Superior temporal gyrus (tissue), 1 donor: ENCODE measurements around the gene MOV10L1.
"Not testable (repeated sequence)": the region's sequence is repeated elsewhere in the genome, so short reads cannot be mapped to it uniquely, and the experiment has no call there.

Experiments
- DNase-seq: peaks from one replicate; pipeline ENCODE4 v3.0.0-alpha.2; 2016; ENCODE audit errors: extremely low spot score

Gene MOV10L1

DNA sequence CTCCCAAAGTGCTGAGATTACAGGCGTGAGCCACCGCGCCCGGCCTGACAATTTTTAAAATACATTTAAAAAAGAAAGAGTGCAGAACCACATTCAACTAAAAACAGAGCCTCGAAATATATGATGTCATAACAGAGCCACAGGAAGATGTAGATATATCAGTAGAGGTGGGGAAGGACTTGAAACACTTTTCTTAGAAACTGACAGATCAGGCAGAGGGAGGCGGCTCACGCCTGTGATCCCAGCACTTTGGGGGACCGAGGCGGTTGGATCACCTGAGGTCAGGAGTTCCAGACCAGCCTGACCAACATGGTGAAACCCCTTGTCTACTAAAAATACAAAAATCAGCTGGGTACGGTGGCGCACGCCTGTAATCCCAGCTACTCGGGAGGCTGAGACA lies 11.6 kb upstream of the MOV10L1 start:
- no peak for DNase-seq

DNA sequence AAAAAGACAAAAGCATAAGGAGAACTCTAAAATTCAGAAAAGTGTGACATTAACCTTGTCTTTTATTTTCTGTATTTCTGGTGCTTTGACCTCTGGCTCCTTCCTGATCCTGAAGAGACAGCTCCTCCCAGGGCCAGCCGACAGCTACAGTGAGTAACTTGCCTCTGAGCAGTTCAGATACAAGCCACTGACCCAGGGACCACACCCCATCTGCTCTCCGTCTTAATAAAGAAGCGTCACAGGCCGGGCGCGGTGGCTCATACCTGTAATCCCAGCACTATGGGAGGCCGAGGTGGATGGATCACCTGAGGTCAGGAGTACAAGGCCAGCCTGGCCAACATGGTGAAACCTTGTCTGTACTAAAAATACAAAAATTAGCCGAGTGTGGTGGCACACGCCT lies 11.0 kb upstream of the MOV10L1 start:
- no peak for DNase-seq

DNA sequence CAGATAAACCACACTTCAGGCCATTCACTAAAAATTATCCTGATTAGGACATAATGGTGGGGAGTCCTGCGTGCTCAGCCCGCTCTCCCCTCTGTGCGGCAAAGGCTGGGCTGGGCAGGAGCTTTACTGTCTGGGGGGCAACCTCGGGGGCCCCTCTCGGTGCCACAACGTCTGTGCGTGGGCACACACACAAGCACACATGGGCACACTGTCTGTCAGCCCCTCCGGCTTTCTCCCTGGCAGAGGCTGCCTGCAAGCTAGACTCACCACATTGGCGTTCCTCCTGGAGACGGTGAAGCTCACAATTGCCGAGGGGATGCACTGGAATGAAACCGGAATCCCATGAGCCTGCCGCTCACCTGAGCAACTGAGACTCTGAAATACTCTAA lies 9.7 kb upstream of the MOV10L1 start:
- no peak for DNase-seq

DNA sequence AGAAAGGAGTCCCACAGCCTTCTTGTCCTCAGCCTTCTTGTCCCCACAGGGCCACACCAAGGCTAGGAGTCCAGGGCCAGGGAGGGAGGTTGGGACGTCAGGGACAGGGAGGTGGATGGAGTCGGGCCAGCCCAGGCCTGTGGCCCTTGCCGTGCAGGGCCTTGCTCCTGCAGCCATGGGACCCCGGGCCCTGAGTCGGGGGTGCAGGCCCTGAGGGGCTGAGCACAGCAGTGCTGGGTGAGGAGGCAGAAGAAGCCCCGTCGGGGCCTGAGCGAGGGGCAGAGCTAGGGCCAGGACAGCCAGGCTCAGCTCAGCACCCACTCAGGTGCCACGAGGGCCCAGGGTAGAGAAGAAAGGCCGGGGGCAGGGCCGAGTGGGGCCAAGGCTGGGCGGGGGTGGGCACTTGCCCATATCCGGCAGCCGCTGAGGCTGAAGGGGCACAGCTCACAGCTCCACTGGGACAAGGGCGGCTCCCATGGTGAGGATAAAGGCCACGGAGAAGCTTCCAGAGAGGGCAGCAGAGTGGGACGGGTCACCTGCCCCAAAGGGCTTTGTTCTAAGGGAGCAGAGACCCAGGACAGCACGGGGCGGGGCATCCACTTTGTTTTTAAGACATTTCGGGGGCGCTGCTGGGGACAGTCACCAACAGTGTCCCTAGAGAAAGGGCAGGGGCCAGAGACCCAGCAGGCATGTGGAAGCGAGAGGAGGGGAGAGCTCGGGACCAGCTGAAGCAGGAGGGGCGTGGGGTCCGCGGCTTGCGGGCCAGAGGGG lies 8.2 kb upstream of the MOV10L1 start:
- no peak for DNase-seq

DNA sequence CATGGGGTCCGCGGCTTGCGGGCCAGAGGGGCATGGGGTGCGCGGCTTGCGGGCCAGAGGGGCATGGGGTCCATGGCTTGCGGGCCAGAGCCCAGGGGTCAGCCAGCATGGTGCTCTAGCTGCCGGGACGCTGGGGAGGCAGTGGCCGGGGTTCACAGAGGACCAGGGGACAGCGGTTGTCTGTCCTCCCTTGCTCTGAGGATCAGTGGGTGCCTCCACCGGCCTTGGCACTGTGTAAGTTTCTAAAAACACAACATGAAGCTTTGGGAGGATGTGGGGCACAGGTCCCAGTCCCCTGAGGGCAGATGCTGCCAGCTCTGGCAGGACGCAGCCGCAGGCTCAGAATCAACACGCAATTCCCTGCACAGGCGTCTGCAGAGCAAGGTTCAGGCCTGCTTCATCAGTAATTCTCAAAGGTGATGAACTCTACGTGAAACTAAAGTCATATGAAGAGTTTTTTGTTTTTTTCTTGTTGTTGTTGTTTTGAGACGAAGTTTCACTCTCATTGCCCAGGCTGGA lies 7.5 kb upstream of the MOV10L1 start:
- no peak for DNase-seq

DNA sequence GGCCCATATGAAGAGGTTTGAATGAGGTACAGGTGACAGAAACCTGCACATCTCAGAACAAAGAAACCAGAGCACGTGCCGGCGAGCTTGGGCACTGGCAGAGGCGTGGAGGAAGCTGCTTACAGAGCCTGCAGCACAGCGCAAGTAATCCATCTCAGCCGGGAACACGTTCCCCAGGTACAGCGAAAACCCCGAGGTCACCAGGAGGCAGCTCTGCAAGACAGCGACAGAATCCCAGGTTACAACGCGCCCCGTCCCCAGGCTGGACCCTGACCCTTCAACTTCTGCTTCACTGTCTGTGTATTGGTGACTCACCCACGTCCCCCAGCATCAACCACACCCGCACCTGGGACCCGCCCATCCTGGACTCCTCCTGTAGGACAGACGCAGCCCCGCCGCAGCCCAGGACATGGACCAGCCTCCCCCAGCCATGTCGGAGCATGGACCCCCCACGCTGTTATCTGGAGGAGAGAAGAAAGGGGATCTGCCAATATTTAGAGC lies 6.8 kb upstream of the MOV10L1 start:
- no peak for DNase-seq

DNA sequence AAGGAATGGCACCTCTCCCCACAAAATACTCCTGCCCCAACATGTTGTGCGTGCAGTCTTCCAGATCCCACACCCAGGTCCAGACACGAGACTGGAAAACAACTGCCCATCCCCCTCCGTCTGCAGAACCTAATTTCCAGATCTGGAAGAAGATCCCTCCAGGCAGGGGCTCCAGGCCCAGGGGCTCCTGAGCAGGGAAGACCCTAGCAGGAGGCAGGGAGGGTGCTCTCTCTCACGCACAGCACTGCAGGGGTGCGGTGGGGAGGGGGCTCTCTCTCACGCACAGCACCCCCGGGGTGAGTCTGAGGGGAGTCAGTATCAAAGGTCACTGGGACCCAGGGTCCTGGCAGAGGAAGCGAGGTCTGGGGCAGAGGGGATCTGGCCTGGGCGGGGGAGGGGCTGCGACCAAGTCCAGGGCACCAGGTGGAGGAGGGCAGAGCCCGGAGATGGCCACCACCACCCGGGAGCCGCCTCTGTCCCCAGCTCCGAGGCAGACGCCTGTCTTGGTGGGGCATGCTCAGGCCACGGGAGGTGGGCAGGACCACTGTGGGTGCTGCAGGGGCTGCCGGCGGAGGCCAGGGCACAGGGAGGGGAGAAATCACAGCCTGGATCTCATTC lies 6.2 kb upstream of the MOV10L1 start:
- DNase-seq = no peak

DNA sequence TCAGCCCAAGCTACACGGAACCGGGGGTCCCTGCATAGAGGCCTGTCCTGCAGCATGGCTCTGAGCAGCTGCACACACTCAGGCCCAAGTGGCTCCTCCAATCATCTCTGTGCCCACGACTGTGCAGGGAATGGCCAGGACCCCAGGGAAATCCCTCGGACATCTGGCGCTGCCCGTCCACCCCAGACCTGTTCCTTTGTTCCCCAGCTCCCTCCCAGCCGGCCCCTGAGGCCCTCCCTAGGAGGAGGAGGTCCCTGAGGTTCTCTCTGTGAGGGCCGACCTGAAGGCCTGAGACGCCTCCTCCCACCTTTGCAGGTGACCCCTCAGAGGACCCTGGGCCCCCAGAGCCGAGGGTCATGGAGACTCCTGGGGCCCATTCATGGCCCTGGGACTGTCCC lies 5.7 kb upstream of the MOV10L1 start:
- no peak for DNase-seq

DNA sequence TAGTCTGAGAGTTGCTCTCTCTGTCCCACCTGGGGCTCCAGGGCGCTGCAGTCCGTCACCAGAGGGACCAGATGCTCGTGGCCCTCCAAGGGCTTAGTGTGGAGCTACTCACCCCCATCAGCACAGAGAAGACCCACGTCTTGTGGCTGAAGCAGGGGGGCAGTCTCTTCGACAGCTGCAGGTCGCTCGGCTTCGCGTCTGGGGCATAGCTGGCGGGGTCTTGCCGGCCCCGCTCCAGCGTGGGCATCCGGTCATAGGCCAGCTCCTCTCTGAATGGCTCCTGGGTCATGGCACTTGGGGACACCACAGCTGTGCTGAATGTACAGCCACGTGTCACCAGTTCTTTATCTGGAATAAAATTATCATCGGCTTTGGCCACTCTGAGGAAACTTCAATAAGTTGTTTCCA lies 5.2 kb upstream of the MOV10L1 start:
- no peak for DNase-seq

DNA sequence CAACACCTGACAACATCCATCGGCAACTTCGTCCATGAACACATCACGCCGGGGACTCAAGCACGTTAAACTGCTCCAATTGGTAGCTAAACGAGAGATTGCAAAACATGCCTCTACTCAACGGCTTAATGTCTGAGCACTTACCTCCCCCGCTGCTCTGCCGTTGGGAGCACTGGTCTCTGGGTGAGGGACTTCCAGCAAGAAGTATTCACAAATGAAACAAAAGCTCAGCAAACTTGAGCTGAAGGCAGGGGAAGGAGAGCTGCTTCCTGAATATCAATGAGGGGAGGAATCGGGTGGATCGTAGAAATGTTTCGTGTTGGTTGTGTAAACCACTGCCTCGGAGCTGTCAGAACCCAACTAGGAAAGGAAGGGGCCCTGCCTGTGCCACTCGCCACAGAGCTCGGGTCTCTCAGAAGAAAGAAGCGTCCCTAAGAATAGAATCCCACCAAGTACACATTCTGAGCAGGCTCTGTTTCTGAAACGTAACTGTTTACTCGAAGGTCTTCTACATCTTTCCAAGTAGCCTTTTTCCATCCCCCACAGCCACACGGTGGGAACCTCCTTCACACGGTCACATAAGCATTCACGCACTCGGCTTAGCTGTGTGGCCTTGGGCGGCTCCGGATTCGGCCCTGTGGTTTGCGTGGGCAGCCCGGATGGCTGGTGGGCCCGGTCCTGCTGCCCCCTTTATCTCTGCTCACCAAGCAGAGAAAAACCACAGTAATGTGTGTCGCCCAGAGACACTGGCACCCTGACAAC lies 4.4 kb upstream of the MOV10L1 start, which contains the start of gene MLC1:
TSS of gene MLC1 (minus strand) at position 216 of the 762 bp plus-strand sequence. CDS start 524 bp downstream, outside the sequence.
- DNase-seq = peak; percentile 25

DNA sequence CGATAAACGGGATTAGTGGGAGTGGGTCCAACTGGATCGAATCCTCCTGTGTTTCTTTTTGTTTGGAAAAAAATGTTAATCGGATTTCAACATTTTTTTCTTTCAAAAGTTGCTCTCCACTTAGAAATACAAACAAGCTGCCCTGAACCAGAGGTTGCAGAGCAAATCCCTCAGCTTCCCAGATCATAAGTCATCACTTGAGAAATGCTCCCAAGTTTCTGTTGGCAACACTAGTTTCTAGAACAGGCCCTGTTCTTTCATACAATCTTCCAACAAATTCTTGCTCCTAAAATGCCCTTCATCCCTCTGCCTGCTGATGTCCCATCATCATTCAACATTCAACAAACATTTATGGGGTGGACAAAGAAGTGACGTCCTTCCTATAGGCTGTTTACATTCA lies 3.3 kb upstream of the MOV10L1 start:
- DNase-seq = no peak

DNA sequence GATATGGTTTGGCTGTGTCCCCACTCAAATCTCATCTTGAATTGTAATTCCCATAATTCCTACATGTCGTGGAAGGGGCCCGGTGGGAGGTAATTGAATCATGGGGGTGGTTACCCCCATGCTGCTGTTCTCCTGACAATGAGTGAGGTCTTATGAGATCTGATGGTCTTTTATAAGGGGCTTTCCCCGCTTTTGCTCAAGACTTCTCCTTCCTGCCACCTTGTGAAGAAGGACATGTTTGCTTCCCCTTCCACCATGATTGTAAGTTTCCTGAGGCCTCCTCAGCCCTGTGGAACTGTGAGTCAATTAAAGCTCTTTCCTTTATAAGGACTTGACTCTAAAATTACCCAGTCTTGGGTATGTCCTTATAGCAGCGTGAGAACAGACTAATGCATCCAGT lies 2.8 kb upstream of the MOV10L1 start:
- DNase-seq = not testable (repeated sequence)

DNA sequence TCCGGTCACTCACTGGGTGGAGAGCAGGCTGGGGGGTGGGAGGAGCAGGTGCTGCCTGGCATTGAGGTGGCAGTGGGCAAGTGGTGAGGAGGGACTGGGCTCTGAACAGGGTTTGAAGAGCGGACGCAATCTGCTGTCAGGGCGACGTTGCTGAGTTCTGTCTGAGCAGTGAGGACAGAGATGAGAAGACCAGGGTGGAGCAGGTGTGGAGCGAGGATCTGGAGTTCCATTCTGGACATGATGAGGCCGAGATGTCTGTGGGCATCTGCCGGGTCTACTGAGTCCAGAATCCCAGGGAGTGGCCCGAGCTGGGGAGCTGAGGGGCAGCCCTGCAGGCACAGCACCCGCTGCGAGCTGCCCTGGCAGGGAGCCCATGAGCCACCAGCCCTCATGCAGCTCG lies 2.2 kb upstream of the MOV10L1 start:
- DNase-seq = no peak

DNA sequence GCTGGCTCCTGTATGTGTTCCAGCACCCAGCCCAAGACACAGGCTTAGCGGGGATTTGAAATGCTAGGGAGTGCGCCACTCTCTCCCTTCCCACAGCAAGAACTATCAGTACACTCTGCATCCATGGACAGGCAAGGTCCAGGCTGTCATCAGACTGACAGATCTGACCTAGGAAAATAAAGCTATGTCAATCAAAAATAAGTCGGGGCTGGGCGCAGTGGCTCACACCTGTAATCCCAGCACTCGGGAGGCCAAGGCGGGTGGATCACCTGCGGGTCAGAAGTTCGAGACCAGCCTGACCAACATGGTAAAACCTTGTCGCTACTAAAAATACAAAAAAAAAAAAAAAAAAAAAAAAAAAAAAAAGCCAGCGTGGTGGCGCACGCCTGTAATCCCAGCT lies 1.7 kb upstream of the MOV10L1 start:
- DNase-seq = no peak

DNA sequence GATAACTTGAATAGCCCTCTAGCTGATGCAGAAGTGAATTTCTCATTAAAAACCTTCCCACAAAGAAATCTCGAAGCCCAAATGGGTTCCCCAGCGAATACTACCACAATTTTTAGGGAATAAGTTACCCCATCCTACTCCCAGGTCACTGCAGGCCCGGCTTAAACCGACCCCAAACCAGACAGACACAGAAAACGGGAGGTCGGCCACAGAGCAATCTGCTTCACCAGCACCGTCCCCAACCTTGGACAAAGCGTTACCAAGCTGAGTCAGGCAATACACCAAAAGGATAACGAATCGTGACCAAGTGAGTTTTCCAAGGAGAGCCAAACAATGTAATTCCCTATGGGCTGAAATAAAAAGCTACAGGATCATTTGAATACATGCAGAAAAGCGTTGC lies 575 bp upstream of the MOV10L1 start:
- no peak for DNase-seq

DNA sequence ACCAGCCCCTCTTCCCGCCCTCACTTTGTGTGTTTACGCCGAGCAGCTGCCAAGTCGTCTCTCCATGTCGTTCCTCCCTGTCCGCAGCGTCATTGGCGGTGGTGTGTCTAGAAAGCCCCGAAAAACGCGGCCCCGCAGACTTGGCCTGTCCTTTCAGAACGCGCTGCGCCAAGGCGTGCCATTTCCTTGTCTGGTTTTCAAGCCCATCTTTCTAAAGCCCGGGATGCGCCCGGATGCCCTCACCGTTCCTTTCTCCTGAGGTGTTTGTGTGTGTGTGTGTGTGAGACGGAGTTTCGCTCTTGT lies 557 bp downstream of the MOV10L1 start:
- DNase-seq = no peak

DNA sequence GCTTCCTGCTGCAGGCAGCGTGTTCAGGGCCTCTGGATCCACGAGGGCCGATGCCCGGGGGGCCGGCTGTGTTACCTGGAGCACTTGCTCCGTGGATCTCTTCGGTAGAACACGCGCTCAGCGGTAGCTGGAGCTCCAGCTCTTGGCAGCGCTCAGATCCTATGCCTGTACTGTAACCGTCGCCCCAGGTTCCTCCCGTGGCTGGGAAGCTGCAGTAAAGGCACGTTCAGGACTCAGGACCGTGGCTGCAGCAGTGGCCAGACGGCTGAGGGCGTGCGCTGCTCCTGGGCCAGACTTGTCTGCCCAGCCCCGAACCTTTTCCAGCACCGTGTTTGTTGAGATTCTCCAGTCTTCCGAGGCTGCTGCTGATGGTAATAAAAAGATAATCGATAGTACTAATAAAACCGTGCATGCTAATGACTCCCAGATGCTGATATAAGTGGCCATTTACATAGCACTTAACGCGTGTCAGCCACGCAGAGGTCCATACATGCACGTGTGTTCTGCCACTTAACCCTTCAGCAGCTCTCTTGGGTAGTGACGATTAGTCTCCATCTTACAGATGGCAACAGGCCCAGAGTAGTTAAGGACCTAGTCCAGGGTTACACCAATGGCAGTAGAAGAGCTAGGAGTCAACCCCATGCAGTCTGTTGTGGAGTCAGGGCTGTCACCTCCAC lies 1.4 kb downstream of the MOV10L1 start:
- no peak for DNase-seq

DNA sequence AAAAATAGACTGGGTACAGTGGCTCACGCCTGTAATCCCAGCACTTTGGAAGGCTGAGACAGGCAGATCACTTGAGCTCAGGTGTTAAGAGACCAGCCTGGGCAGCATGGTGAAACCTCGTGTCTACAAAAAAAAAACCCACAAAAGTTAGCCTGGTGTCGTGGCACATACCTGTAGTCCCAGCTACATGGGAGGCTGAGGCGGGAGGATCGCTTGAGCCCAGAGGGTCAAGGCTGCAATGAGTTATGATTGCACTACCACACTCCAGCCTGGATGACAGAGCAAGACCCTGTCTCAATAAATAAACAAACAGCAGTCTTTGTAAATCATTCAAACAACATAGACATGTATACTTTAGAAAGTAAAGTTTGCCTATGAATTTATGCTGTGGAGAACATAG lies 2.5 kb downstream of the MOV10L1 start:
- no peak for DNase-seq

DNA sequence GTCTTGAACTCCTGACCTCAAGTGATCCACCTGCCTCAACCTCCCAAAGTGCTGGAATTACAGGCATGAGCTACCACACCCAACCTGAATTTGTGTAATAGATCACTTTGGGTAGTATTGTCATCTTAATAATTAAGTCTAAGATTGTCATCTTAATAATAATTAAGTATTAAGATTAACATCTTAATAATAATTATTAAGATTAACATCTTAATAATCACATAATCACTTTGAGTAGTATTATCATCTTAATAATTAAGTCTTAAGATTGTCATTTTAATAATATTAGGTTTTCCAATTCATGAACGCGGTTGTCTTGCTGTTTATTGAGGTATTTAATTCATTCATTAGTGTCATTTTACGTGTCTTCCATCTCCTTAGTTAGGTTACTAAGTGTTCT lies 8.2 kb downstream of the MOV10L1 start:
- DNase-seq = no peak

DNA sequence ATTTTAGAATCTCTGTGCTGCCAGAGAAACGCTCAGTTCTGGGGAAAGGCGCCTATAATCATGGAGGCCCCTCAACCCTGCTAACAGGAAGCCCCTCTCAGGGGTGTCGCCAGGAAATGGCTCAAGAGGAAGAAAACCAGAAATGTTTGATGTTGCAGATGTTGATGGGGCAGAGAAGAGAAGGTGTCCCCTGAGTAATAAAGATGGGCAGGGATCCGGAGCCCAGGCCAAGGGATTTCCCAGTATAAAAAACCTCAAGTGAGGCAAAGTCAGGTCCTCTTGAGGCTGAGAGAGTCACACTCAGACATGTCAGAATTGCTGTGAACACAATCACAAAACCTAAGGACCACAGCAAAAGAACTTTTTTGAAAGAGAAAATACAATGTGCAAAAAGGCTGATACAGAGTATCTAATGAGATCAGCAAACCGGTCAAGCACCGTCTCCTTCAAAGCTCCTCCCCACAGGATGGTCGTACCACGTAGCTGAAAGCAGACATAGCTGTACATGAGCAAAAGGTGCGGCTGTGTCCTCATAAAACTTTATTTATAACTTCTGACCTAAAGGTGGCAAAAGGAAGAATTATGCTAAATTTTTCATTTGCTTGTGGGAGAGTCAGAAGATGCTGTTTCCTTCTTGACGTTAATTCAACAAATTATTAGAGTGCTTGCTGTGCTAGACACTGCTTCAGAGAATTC lies 12.2 kb downstream of the MOV10L1 start:
- no peak for DNase-seq

DNA sequence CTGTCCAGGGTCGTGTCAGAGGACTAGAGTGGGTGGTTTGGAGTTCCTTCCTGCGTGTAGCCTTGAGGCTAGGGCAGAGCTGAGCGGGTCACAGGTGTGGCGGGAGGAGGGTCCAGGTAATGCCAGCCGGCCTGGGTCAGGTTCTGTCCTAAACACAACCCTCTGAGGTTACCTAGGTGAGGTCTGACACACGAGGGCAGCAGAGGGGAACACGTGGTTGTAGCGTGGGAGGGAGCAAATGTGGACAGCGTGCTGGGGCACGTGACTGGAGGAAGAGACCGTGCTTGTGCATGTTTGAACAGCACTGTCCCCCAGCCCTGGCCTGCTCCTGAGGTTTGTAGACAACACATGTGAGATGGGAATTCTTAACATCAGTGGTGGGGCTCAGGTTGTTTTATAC lies 13.1 kb downstream of the MOV10L1 start:
- DNase-seq = no peak
